ENCODE measurements around the gene ALG8.
A peak's percentile ranks its signal among the peaks of the same experiment; 100 is the strongest.
"Not testable (repeated sequence)": the region's sequence is repeated elsewhere in the genome, so short reads cannot be mapped to it uniquely, and the experiment has no call there.

The ALG8 gene

GRCh38 chr11:78100261-78100660 is 39.2 kb downstream of the ALG8 start:
- no peak for DNase-seq (ENCODE audit: low read depth)

- DNase-seq (ENCODE audit: low read depth): no peak
These were observed 39.8 kb downstream of the ALG8 start for GRCh38 chr11:78099666-78100065.

GRCh38 chr11:78097666-78098385 is 41.6 kb downstream of the ALG8 start:
- DNase-seq (ENCODE audit: low read depth): no peak

- no peak for DNase-seq (ENCODE audit: low read depth)
These were observed 45.2 kb downstream of the ALG8 start for GRCh38 chr11:78094250-78094649.

- not testable (repeated sequence) for DNase-seq (ENCODE audit: low read depth)
These were observed 52.8 kb downstream of the ALG8 start for GRCh38 chr11:78086521-78087074.

GRCh38 chr11:78085972-78086371 is 53.5 kb downstream of the ALG8 start:
- DNase-seq (ENCODE audit: low read depth): no peak

GRCh38 chr11:78084506-78084905 is 54.9 kb downstream of the ALG8 start:
- DNase-seq (ENCODE audit: low read depth): not testable (repeated sequence)

GRCh38 chr11:78083021-78083420 is 56.4 kb downstream of the ALG8 start:
- DNase-seq (ENCODE audit: low read depth): no peak

GRCh38 chr11:78082146-78082545 is 57.3 kb downstream of the ALG8 start:
- DNase-seq (ENCODE audit: low read depth): no peak

- no peak for DNase-seq (ENCODE audit: low read depth)
These were observed 57.8 kb downstream of the ALG8 start for GRCh38 chr11:78081583-78081982.

GRCh38 chr11:78080818-78081495 is 58.5 kb downstream of the ALG8 start:
- no peak for DNase-seq (ENCODE audit: low read depth)

GRCh38 chr11:78080084-78080817 is 59.2 kb downstream of the ALG8 start:
- no peak for DNase-seq (ENCODE audit: low read depth)

GRCh38 chr11:78079232-78080083 is 60.0 kb downstream of the ALG8 start, which contains the start of gene NDUFC2:
Gene NDUFC2 (minus strand): TSS chr11:78079862. CDS start chr11:78079744, 118 bp downstream.
- peak; percentile 45 for DNase-seq (ENCODE audit: low read depth)

GRCh38 chr11:78078218-78079167 is 60.9 kb downstream of the ALG8 start:
- no peak for DNase-seq (ENCODE audit: low read depth)

GRCh38 chr11:78077592-78077991 is 61.8 kb downstream of the ALG8 start:
- DNase-seq (ENCODE audit: low read depth): not testable (repeated sequence)

- DNase-seq (ENCODE audit: low read depth): no peak
These were observed 62.6 kb downstream of the ALG8 start for GRCh38 chr11:78076733-78077403.

- no peak for DNase-seq (ENCODE audit: low read depth)
These were observed 64.7 kb downstream of the ALG8 start for GRCh38 chr11:78074756-78075155.

- no peak for DNase-seq (ENCODE audit: low read depth)
These were observed 67.0 kb downstream of the ALG8 start for GRCh38 chr11:78072455-78072854.

GRCh38 chr11:78071717-78072116 is 67.7 kb downstream of the ALG8 start:
- no peak for DNase-seq (ENCODE audit: low read depth)

- no peak for DNase-seq (ENCODE audit: low read depth)
These were observed 68.8 kb downstream of the ALG8 start for GRCh38 chr11:78070621-78071020.
